GM18868 (cell line): ENCODE measurements around the gene RPL36.

Source experiments
- ATAC-seq: cut with Tn5 transposase; IDR thresholded peaks from one replicate; pipeline ENCODE4 v1.9.1; 2021; ENCODE audit warnings: mild to moderate bottlenecking, moderate library complexity; ENCODE audit not compliant: unreplicated experiment

RPL36 gene

DNA sequence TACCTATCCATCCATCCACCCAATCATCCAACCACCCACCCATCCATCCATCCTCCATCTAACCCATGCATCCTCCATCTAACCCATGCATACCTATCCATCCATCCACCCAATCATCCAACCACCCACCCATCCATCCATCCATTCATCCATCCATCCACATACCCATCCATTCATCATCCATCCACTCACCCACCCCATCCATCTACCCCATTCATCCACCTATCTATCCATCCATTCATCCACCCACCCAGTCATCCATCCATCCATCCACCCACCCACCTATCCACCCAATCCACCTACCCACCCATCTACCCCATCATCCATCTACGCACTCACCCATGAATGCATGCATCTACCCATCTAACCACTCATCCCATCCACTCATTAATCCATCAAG lies 16.3 kb upstream of the RPL36 start:
- ATAC-seq, result no peak

DNA sequence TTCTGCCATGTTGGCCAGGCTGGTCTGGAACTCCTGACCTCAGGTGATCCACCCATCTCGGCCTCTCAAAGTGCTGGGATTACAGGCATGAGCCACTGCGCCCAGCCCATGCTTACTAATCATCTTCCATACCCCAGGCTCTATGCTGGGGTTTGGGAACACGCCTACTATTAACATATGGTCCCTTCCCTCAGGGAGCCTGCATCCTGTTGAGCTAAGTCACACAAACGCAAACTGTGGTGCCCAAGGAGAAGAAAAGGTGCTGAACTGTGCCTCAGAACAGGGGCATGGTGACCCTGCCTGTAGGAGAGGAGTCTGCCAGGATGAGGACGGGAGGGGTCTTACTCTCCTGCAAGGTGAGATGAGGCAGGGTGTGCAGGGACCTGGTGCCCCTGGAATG lies 15.4 kb upstream of the RPL36 start:
- no peak for ATAC-seq

DNA sequence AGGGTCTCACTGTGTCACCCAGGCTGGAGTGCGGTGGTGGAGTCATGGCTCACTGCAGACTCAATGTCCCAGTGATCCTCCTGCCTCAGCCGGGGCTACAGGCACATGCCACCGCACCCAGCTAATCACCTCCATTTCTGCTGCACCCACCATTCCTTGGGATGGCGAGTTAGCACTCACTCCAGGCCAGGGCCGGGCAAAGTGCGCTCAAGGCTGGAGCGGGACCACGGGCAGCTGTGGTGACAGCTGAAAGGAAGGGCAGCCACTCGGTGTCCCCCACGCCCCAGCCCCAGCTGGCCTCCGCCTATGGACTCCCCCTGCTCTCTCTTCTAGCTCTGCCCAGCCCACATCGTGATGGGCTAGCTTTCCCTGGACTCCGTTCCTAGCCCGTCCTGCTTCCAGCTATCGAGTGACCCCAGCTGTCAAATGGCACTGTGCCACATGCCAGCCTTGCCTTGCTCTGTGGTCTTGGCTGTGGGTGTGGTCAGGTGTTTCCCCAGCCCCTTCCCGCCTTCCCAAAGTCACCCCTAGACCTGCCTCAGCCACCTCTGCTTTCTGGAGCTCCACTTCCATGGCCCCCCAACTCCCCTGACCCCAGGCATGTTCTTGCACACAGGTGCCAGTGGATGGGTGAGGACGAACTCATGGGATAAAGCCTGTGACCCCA lies 13.9 kb upstream of the RPL36 start:
- ATAC-seq, result no peak

GRCh38 chr19:5676772-5677105 lies 13.4 kb upstream of the RPL36 start:
- ATAC-seq, result no peak

DNA sequence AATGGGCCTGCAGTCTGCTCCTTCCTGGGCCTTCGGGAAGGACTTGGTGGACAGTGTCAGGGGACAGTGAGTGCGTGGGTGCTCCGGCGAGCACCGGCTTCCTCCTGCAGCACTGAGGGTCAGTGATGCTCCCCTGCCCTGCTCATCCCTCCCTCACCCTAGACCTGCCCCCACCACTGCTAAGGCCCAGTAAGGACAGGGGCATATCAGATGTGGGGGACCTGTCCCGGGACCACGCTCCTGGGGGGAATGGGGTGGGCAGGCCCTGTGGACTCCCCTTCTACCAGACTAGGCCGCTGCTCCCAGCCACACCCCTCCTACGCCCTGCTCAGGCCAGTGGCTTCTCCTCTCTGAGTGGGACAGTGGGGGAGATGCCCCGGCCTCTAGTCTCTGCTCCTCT lies 13.0 kb upstream of the RPL36 start:
- no peak for ATAC-seq

- no peak for ATAC-seq
These were observed 12.5 kb upstream of the RPL36 start for GRCh38 chr19:5677580-5677979.

DNA sequence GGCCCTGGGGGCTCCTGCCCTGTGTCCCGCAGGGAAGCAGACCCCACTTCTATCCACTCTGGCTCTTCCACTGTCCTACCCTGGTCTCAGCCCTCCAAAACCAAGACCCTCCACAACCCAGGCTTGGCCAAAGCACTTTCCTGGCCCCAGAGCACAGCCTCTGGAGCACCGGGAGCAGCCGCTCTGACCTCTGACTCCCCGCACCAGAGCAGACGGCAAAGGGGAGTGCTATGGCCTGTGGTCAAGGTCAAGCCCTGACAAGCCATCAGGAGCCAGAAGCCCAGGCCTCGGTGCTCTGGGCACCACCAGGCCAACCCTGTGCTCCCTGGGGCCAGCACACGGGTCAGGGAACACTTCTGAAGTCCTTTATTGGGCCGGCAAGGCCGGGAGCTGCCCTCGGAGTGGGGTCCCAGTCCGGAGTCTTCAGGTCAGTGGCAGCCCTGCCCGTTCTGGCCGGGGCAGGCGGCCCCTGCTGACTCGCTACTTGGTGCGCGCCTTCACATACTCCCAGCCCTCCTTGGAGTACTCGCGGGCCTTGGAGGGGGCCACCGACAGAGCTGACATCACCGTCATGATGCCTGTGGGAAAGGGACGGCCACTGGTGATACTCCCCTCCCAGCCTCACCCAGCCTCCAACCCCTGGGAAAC lies 11.9 kb upstream of the RPL36 start:
- ATAC-seq, result no peak

GRCh38 chr19:5679289-5680083 lies 10.6 kb upstream of the RPL36 start:
- no peak for ATAC-seq

DNA sequence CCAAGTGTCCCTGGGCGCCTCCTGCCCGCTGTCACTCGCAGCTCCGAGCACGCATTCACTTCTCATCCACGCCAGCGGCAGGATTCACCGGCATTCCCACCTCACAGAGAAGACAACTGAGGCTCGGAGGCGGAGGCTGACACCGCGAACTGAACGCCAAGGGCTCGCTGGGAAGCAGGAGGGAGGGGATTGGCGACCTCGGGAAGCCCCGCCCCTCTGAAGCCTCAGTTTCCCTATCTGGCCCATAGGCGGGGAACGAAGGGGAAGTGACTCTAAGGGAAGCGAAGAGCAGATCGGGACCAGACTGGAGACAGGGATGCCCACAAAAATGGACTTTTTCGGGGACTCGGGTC lies 10.0 kb upstream of the RPL36 start:
- no peak for ATAC-seq

- ATAC-seq, result peak; percentile 87
These were observed 9.4 kb upstream of the RPL36 start, which contains the start of the genes HSD11B1L and MICOS13 for GRCh38 chr19:5680437-5681368. TSS of gene HSD11B1L (plus strand) at chr19:5681027. CDS start at chr19:5684833, 3,806 bp downstream. TSS of gene MICOS13 (minus strand) at chr19:5680516. CDS start at chr19:5680486, 30 bp downstream.

DNA sequence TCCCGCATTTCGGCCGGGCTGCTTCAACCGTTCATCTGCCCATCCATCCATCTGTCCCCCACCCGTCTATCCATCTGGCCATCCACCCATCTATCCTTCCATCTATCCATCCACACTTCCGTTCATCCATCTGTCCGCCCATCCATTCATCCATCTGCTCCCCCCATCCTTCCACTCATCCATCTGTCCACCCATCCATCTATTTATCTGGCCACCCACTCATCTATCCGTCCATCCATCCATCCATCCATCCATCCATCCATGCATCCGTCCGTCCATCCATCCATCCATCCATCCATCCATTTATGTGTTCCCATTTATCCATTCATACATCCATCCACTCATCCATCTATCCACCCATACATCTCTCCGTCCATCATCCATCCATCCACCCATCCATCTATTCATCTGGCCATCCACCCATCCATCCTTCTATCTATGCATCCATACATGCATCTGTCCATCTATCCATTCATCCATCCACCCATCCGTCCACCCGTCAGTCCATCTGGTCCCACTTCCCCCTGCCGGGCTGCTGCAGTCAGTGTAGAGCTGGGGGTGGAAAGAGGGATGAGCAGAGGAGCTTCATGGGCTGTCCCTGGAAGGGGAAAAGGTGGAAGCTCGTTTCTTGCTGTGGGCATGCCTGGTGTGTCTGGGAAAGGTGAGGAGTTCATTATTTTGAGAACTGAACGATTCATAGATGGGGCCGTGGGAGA lies 8.5 kb upstream of the RPL36 start:
- ATAC-seq, result no peak

DNA sequence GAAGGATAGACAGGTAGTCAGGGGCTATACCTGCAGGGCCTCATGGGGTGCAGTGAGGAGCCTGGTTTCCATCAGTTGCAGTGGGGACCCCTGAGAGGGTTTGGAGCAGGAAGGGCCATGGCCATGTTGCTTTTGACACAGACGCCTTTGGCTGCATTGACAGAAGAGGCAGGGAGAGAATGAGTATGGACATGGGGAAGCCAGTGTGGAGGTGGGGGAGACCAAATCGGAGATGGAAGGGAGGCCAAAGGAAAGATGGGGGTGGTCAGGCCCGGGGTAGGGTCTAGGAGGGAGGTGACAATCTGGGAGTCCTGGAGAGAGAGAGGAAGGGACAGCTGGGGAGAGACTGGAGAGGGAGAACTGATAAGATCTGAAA lies 8.0 kb upstream of the RPL36 start:
- no peak for ATAC-seq

DNA sequence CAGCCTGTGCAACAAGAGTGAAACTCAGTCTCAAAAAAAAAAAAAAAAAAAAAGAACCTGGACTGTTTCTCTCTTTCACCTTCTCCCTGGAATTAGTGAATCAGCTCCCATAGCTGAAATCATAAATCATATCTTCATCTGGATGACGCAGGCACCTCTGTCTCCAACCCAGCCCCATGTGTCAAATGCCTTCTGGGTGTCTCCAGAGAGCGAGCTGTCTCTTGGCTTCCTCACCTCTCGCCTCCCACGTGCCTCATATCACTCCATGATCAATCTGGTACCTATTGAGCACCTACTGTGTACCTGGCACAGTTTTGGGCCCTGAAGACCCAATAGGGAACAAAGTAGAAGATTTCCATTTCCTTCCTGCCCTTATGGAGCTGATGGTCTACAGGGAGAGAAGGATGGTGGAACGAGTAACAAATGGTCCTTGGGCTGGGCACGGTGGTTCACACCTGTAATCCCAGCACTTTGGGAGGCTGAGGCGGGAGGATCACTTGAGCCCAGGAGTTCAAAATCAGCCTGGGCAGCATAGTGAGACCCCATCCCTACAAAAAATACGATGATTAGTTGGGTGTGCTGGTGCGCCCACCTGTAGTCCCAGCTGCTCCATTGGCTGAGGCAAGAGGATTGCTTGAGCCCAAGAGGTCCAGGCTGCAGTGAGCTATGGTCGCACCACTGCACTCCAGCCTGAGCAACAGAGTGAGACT lies 6.8 kb upstream of the RPL36 start:
- no peak for ATAC-seq

- no peak for ATAC-seq
These were observed 5.2 kb upstream of the RPL36 start for GRCh38 chr19:5684694-5685430.

DNA sequence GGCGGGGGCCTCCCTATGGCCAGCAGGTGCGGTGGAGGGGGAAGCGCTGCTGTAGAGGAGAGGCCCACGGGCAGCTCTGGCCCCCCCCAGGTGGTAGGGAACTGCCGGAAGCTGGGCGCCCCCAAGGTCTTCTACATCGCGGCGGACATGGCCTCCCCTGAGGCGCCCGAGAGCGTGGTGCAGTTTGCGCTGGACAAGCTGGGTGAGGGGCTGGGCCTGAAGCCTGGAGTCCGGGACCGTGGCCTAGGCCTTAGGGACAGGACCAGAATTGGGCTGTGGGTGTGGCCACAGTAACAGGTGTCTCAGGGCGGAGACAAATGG lies 3.8 kb upstream of the RPL36 start:
- no peak for ATAC-seq

GRCh38 chr19:5686647-5687359 lies 3.3 kb upstream of the RPL36 start:
- peak; percentile 57 for ATAC-seq

- ATAC-seq, result no peak
These were observed 2.5 kb upstream of the RPL36 start for GRCh38 chr19:5687360-5688198.
